GM10248 (cell line): ENCODE results near the gene HPCA.

Experiments
- CTCF ChIA-PET: fragments of 300-600 bp; sonication (Branson Sonifier 250); formaldehyde crosslinking; extraction: SDS; loops from one replicate; lab custom pipeline; 2021; ENCODE audit warnings: antibody characterized with exemption; lab: Yijun Ruan, JAX
- POLR2A ChIA-PET: fragments of 350-650 bp; sonication (Branson Sonifier 250); formaldehyde crosslinking; extraction: SDS; loops from one replicate; lab custom pipeline; 2020; ENCODE audit warnings: antibody characterized with exemption; lab: Yijun Ruan, JAX
- DNase-seq: peaks from one replicate; pipeline ENCODE4 v3.0.0; 2012; ENCODE audit errors: extremely low spot score
- CTCF ChIP-seq: IDR thresholded peaks from 2 replicates; pipeline ENCODE4 v1.5.1; 2012; ENCODE audit warnings: mild to moderate bottlenecking, low read depth; ENCODE audit errors: extremely low read depth, missing control alignments, control extremely low read depth

The HPCA gene

GRCh38 chr1:32895325-32896215 is 9.3 kb downstream of the HPCA start:
- no peak for TF ChIP-seq CTCF
- CTCF ChIA-PET: interaction anchor here (1.4 to 1.9 kb wide), 3 partner anchors 38 to 231 kb away, joined by 3 to 7 read pairs (median 4); no protein-coding TSS in a partner anchor
- DNase-seq: no peak
- POLR2A ChIA-PET: no interaction called here

DNA sequence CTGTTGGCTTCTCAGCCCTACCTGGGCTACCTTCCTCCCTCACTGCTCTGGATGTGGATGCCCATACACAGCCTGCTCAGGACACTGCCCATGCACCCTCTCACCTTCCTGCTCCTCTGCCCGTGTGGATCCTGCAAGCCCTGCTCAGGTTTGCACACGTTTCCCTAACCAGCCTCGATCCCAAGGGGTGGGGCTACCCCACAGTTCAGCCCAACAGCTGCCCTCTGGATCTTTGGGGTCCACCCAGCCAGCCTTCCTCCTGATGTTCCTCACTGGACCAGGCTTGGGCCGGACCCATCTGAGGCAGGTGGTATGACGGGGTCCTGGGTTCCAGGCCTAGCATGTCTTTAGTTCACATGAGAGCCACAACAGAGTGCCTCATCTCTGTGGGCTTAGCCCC is 10.2 kb downstream of the HPCA start:
- POLR2A ChIA-PET: no interaction called here
- CTCF ChIA-PET: interaction anchor here (1.1 to 2.9 kb wide), 5 partner anchors 8 to 191 kb away, joined by 3 to 20 read pairs (median 4); no protein-coding TSS in a partner anchor
- no peak for TF ChIP-seq CTCF
- DNase-seq: no peak

DNA sequence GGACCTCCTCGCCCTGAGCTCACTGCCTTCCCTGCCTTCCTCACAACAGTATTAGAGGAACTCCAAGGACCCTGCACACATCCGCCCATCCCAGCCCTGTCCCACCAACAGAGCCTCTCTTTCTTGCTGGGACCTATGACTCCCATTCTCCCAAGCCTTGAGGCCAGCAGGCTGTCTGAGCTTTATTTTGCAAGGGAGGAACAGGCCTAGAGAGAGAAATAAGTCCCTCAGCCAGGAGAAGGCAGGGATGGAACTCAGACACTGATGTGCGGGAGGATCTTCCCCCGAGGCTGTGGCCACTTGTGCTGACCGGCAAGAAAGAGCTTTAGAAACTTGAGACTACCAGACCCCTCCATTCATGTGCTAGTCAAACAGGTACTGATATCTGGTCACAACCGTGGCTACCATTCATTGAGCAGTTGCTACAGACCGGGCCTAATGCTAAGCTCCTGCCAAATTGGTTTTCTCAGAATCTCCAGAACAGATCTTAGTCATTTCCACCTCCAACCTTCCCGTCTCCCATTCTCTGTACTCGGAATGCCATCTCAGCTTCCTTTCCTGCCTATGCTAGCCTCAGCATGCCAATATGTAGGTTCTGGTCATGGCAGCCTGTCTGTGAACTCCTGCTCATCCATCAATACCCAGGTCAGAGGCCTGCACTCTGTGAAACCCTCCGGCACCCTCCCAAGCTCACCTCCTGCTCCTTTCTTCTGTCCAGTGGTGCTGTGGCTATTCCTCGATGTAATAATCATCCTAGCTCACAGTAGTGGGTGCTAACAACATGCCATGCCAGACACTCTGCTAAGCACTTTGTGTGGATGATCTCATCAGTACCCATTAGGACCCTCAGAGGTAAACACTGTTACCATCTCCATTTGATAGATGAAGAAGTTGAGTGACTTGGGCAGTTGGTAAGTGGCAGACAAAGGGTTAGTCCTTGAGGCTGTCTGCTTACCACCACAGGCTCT is 11.1 kb downstream of the HPCA start:
- ChIA-PET POLR2A (no interaction called here), CTCF (interaction anchor here (1.0 to 2.9 kb wide), 8 partner anchors 9 to 377 kb away, joined by 3 to 20 read pairs (median 4); no protein-coding TSS in a partner anchor)
- DNase-seq: no peak
- TF ChIP-seq CTCF: no peak

DNA sequence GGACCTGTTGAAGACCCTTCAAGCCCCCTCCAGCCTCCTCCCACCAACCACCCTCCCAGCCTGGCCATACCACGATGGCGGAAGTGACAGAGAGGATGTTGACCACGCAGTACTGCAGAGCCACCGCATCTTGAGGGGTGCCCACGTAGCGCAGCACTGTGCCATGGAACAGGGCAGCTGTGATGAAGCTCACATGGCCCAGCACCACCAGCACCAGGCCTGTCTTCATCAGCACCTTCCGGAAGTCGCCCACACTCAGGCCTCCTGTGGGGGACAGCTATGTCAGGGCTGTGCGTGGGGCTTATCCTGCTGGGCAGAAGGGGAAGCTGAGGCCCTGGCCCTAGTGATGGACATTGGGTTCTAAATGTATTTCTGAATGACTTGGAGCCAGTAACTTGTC is 11.8 kb downstream of the HPCA start:
- ChIA-PET CTCF (interaction anchor here (0.7 to 2.9 kb wide), 7 partner anchors 11 to 378 kb away, joined by 3 to 20 read pairs (median 4); partner anchors contain the start of gene HPCA), POLR2A (no interaction called here)
- no peak for TF ChIP-seq CTCF
- no peak for DNase-seq

GRCh38 chr1:32898958-32899357 is 12.7 kb downstream of the HPCA start:
- POLR2A ChIA-PET: no interaction called here
- TF ChIP-seq CTCF: no peak
- no peak for DNase-seq
- CTCF ChIA-PET: interaction anchor here (0.8 to 2.9 kb wide), 9 partner anchors 12 to 187 kb away, joined by 3 to 20 read pairs (median 3); partner anchors contain the start of gene HPCA
